MM.1S (cell line): ENCODE data around the gene HSPA4L.

Experiments
- CTCF ChIP-seq: fragments of 300-600 bp; sonication (generic); IDR thresholded peaks from 2 replicates; pipeline ENCODE4 v1.5.1; 2016; ENCODE audit warnings: antibody characterized with exemption, low read length, mixed read lengths
- EZH2 ChIP-seq: fragments of 300-600 bp; sonication (generic); optimal IDR thresholded peaks from 2 replicates; pipeline ENCODE3; 2017; ENCODE audit warnings: low read depth, mild to moderate bottlenecking, antibody characterized with exemption, low read length, mixed read lengths

GRCh38 chr4:127868196-127868595 is 86.1 kb downstream of the HSPA4L start:
- TF ChIP-seq CTCF = no peak
- TF ChIP-seq EZH2 = no peak
